Uterine smooth muscle cell (primary cell): ENCODE data around the gene NR4A1. TPM values are rescaled to one million over a fixed set of nuclear protein-coding genes. Genes with fewer than 3 reads are reported as not detected.

ENCODE experiments used
- total RNA-seq: library from RNA; depleted of rRNA; stranded (reverse); fragments of >200 nt; gene quantifications from 2 replicates; pipeline ENCODE4 v1.2.3, GENCODE V29; 2014

The NR4A1 gene
- total RNA-seq: 3.9 and 5.8 TPM in 2 replicates

DNA sequence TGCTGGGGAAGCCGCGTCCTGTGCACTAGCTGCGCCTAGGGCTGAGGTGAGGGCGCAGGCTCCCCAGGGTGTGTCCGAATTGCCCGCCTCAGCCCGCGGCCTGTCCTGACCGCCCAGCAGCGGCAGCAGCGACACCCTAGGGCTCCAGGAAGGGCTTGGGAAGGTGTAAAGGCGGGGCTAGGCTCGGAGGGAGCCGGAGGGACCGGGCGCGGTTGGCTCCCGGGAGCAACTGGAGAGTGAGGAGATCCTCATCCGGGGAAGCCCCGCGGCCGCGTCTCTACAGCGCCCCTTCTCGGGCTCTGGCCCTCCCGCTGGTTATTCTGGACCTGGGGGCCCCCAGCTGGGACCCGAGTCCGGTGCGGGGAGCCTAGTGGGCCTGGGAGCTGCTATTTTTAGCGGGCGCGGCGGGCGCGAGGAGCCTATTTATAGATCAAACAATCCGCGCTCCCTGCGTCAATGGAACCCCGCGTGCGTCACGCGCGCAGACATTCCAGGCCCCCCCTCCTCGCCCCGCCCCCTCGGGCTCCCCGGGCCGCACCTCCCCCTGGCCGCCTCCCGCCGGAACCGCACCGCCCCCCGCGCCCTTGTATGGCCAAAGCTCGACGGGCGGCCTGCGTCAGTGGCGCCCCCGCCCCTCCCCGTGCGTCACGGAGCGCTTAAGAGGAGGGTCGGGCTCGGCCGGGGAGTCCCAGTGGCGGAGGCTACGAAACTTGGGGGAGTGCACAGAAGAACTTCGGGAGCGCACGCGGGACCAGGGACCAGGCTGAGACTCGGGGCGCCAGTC is at the start of gene NR4A1:
NR4A1 (plus strand) TSS at position 685 of the 784 bp plus-strand sequence. CDS start 2,887 bp downstream, outside the sequence.

GRCh38 chr12:52006726-52007157 is 44.5 kb upstream of the NR4A1 start, which contains the start of gene TAMALIN:
TAMALIN (plus strand) TSS chr12:52006946; CDS start chr12:52007020, 74 bp downstream.

DNA sequence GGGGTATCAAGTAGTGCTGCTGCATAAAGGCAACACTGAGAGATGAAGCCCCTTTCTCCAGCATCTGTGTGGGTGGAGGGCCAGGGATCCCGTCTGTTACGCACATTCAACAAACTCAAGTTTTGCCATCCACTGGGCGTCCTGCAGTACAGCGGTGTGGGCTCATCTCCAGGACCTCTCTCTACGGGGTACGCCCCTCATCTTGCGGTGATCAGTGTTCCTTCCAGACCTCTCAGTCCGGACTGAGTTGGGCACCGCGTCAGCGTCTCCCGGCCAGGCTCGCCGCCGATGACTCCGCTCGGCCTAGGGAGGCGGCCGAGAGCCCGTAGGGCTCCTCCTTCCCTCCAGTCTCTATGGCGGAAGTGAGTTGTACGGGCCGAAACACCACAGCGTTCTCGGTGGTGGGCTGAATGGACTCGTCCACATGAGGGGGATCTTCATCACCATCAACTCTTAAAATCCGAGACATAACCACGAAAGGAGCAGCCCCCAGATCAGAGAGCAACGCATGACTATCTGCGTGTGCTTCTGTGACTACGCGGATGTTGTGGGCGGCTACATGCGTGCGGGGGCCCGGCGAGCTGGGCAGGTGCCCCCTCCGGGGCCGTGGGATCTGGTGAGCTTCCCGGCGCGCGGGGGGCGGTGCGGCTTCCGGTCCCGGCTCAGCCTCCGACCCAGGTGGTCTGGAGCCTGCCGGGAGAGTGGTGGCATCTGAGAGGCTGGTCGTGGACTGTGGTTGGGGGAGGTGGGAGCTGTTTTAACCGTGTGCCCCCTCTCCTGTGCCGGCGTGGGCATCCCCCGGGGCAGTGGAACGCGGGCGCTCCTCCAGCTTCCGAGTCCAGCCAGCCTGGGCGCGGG is 18.3 kb downstream of the NR4A1 start, which contains the start of gene ATG101:
ATG101 (plus strand) TSS at position 652 of the 858 bp plus-strand sequence. CDS start 3,673 bp downstream, outside the sequence.

GRCh38 chr12:52079576-52080402 is 28.5 kb downstream of the NR4A1 start, which contains the start of gene SMIM41:
SMIM41 (plus strand) TSS chr12:52079704; CDS start chr12:52079780, 76 bp downstream.

Other genes starting within 250 kb of the NR4A1 start
- gene FIGNL2, start 202.7 kb upstream of the NR4A1 start, total RNA-seq: 0.11 and 0.25 TPM in 2 replicates
- gene ANKRD33, start 163.3 kb upstream of the NR4A1 start, total RNA-seq: 0.11 and 0.12 TPM in 2 replicates
- 9.8 and 12.5 TPM in 2 replicates for gene ACVRL1, start 143.9 kb upstream of the NR4A1 start, total RNA-seq
- 10.5 and 15.2 TPM in 2 replicates for gene ACVR1B, start 99.7 kb upstream of the NR4A1 start, total RNA-seq
- 11.2 and 13.0 TPM in 2 replicates for gene TAMALIN, start 44.5 kb upstream of the NR4A1 start, total RNA-seq
- 101 and 102 TPM in 2 replicates for gene ATG101, start 18.5 kb downstream of the NR4A1 start, total RNA-seq
- 0.11 and 0.37 TPM in 2 replicates for gene SMIM41, start 28.3 kb downstream of the NR4A1 start, total RNA-seq
- gene KRT80, start 140.6 kb downstream of the NR4A1 start, total RNA-seq: 0.11 and 0.25 TPM in 2 replicates
- 0.66 and 2.2 TPM in 2 replicates for gene KRT7, start 181.8 kb downstream of the NR4A1 start, total RNA-seq
- under 0.01 TPM in 1 of 2 replicates, not detected in the other for gene KRT86, start 223.2 kb downstream of the NR4A1 start, total RNA-seq
- gene KRT81, start 240.1 kb downstream of the NR4A1 start, total RNA-seq: under 0.01 TPM in 1 of 2 replicates, not detected in the other